ENCODE results near the gene DNPH1. TPM values are rescaled to one million over a fixed set of nuclear protein-coding genes. Genes with fewer than 3 reads are reported as not detected.

Gene DNPH1
- total RNA-seq, 4 donors from 2014 or later, result 16.1 to 367 (median 128) TPM

DNA sequence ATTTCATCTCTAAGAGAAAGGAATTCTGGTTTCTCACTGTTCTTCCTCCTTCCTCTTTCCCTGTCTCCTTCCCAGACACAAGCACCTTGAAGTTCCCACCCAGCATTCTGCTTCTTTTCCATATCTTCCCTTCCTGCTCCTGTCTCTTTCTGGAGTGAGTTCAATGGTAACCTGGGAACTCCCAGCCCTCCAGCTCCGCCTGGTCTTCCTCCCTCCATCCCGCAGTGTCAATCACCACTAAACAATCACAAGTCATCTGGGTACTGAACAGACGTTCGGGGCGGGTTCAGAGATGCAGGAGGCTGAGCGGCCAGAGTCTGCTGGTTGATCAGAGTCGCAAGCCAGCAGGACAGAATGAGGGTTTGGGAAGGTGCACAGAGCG lies 21.7 kb upstream of the DNPH1 start:
- Histone ChIP-seq H3K27ac (no peak overlapping the region), H3K4me3 (no peak overlapping the region), H3K4me1 (peaks cover 3 to 17% (median 6%) of the 10 kb centered on the region in 4 donors), H3K27me3 (peaks cover 31% of the 10 kb centered on the region), H3K9me3 (no peaks in the 10 kb centered on the region), H3K36me3 (no peaks in the 10 kb centered on the region)
- in situ Hi-C loops (cut with MboI; ENCODE audit: low pct_ligation_motif_present in 1 of 4, low pct_unique_long_range_greater_than_20kb in 1 of 4, low sequenced_read_pairs in 3 of 4) (no loop called here), intact Hi-C loops (cut with DNase I; ENCODE audit: low total_unique reads) (no loop called here)
- no peak for DNase-seq
- TF ChIP-seq POLR2AphosphoS5 (IDR thresholded peaks at IDR 0.05) (no peak), CTCF (IDR thresholded peaks at IDR 0.05) (no peak), POLR2A (IDR thresholded peaks at IDR 0.05) (no peak), EP300 (IDR thresholded peaks at IDR 0.05; ENCODE audit: low read depth) (no peak)
- WGBS, 2 donors (ENCODE audit: low coverage in 1 of 2), result 8 to 10% methylated on average over 4 to 8 of the region's 8 CpGs

GRCh38 chr6:43248791-43249190 lies 19.5 kb upstream of the DNPH1 start:
- peaks cover 3 to 17% (median 6%) of the 10 kb centered on the region in 4 donors for H3K4me1 ChIP-seq
- no peaks in the 10 kb centered on the region for H3K9me3 ChIP-seq
- TF ChIP-seq POLR2AphosphoS5 (IDR thresholded peaks at IDR 0.05) (no peak), POLR2A (IDR thresholded peaks at IDR 0.05) (no peak), CTCF (IDR thresholded peaks at IDR 0.05) (no peak)
- DNase-seq, result no peak
- in situ Hi-C loops (cut with MboI; ENCODE audit: low pct_ligation_motif_present in 1 of 4, low pct_unique_long_range_greater_than_20kb in 1 of 4, low sequenced_read_pairs in 3 of 4) (no loop called here), intact Hi-C loops (cut with DNase I; ENCODE audit: low total_unique reads) (no loop called here)
- H3K36me3 ChIP-seq, result no peaks in the 10 kb centered on the region
- peaks cover 53% of the 10 kb centered on the region for H3K27me3 ChIP-seq
- no peak overlapping the region for H3K27ac ChIP-seq
- H3K4me3 ChIP-seq, result no peak overlapping the region

GRCh38 chr6:43248101-43248500 lies 18.8 kb upstream of the DNPH1 start:
- WGBS, 2 donors (ENCODE audit: low coverage in 1 of 2), result 78 to 83% methylated on average over 2 to 3 of the region's 3 CpGs
- TF ChIP-seq EP300 (IDR thresholded peaks at IDR 0.05; ENCODE audit: low read depth), result no peak
- no peak for TF ChIP-seq POLR2A (IDR thresholded peaks at IDR 0.05)
- TF ChIP-seq POLR2AphosphoS5 (IDR thresholded peaks at IDR 0.05), result no peak
- Histone ChIP-seq H3K4me1 (peaks cover 3 to 17% (median 6%) of the 10 kb centered on the region in 4 donors), H3K27ac (no peak overlapping the region), H3K27me3 (peaks cover 60% of the 10 kb centered on the region), H3K4me3 (no peak overlapping the region), H3K36me3 (no peaks in the 10 kb centered on the region), H3K9me3 (no peaks in the 10 kb centered on the region)
- intact Hi-C loops (cut with DNase I; ENCODE audit: low total_unique reads), result no loop called here
- in situ Hi-C loops (cut with MboI; ENCODE audit: low pct_ligation_motif_present in 1 of 4, low pct_unique_long_range_greater_than_20kb in 1 of 4, low sequenced_read_pairs in 3 of 4), result no loop called here
- DNase-seq, result no peak

GRCh38 chr6:43247114-43247999 lies 18.1 kb upstream of the DNPH1 start:
- H3K27me3 ChIP-seq, result peaks cover 60% of the 10 kb centered on the region
- no peaks in the 10 kb centered on the region for H3K36me3 ChIP-seq
- peak overlapping the region in 3 of 4 donors; percentile 9 to 29 (median 20) for H3K27ac ChIP-seq
- WGBS, 2 donors (ENCODE audit: low coverage in 1 of 2), result 0 to 3% methylated on average over 5 to 41 of the region's 46 CpGs
- intact Hi-C loops (cut with DNase I; ENCODE audit: low total_unique reads), result no loop called here
- peaks cover 3 to 17% (median 6%) of the 10 kb centered on the region in 4 donors for H3K4me1 ChIP-seq
- peak overlapping the region; percentile 22 to 60 (median 34) for H3K4me3 ChIP-seq
- TF ChIP-seq POLR2AphosphoS5 (IDR thresholded peaks at IDR 0.05), result no peak
- TF ChIP-seq CTCF (IDR thresholded peaks at IDR 0.05), result peak in 1 of 5 experiments; percentile 15
- peak; percentile 83 for DNase-seq
- in situ Hi-C loops (cut with MboI; ENCODE audit: low pct_ligation_motif_present in 1 of 4, low pct_unique_long_range_greater_than_20kb in 1 of 4, low sequenced_read_pairs in 3 of 4), result no loop called here
- no peaks in the 10 kb centered on the region for H3K9me3 ChIP-seq

All from transverse colon (tissue), 4 donors.